ENCODE data around the gene FZD4. TPM values are rescaled to one million over a fixed set of nuclear protein-coding genes. Genes with fewer than 3 reads are reported as not detected.

Gene FZD4
- total RNA-seq, 1 experiment from 2014 or later: 4.4 TPM

DNA sequence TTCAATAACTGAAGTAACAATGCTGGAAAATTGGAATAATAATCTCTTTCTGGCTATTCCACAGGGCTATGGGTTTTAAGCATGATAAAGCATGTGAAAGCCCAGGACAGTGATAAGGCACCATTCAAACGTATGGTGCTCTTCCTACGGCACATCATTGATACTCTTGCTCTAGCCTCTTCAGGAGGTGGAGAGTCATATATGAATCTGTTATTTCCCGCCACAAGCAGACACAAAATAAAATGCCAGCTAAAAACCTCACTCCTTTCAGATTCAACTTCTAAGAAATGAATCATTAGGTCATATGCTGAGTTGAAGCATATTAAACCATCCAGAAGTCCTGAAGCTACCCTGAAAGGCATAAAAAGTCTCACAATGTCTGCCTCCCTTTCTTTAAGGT, 49.9 kb downstream of the FZD4 start (continued):
- TF ChIP-seq TCF7L2 (IDR thresholded peaks at IDR 0.05; ENCODE audit: borderline replicate concordance, extremely low read depth, insufficient read depth, insufficient read length) (no peak), ELF1 (IDR thresholded peaks at IDR 0.05; ENCODE audit: borderline replicate concordance, low read depth) (no peak), SIN3A (IDR thresholded peaks at IDR 0.05; ENCODE audit: low read depth) (no peak), YY1 (IDR thresholded peaks at IDR 0.05; ENCODE audit: extremely low read depth, insufficient replicate concordance, low read depth, low read length) (no peak), POLR2AphosphoS5 (IDR thresholded peaks at IDR 0.05; ENCODE audit: low read depth, low read length) (no peak), ZNF274 (IDR thresholded peaks at IDR 0.05; ENCODE audit: low read depth, low read length) (no peak), POLR2A (IDR thresholded peaks at IDR 0.05; ENCODE audit: borderline replicate concordance, extremely low read depth, insufficient read depth, insufficient read length) (no peak), SRF (IDR thresholded peaks at IDR 0.05; ENCODE audit: low read depth) (no peak)
- TF ChIP-seq, protein P1, sequence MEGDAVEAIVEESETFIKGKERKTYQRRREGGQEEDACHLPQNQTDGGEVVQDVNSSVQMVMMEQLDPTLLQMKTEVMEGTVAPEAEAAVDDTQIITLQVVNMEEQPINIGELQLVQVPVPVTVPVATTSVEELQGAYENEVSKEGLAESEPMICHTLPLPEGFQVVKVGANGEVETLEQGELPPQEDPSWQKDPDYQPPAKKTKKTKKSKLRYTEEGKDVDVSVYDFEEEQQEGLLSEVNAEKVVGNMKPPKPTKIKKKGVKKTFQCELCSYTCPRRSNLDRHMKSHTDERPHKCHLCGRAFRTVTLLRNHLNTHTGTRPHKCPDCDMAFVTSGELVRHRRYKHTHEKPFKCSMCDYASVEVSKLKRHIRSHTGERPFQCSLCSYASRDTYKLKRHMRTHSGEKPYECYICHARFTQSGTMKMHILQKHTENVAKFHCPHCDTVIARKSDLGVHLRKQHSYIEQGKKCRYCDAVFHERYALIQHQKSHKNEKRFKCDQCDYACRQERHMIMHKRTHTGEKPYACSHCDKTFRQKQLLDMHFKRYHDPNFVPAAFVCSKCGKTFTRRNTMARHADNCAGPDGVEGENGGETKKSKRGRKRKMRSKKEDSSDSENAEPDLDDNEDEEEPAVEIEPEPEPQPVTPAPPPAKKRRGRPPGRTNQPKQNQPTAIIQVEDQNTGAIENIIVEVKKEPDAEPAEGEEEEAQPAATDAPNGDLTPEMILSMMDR (IDR thresholded peaks at IDR 0.05 in 2 of 3, conservative IDR thresholded peaks at IDR 0.05 in 1 of 3; ENCODE audit: borderline replicate concordance in 1 of 3, insufficient read depth in 1 of 3, low read depth in 2 of 3, low read length in 2 of 3): no peak

DNA sequence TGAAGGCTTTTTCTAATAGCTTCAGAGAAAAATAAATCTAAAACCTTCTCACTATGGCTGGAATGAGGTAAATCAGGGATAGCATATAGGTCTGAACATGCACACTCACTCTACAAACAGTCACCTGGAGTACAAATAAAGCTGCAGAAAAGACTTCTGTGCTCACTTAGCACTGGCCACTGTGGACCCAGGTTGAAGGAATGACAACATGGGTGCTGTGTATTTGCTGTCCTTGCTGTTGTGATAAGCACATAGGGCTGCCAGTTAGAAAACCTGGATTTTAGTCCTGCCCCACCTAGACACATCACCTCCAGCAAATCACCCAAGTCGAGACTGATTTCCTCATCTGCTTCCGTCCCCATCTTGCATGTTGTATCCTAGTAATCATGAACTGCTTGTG, 51.2 kb downstream of the FZD4 start:
- TF ChIP-seq EZH2 (IDR thresholded peaks at IDR 0.05) (no peak), TCF7L2 (IDR thresholded peaks at IDR 0.05; ENCODE audit: borderline replicate concordance, extremely low read depth, insufficient read depth, insufficient read length) (no peak)
- Histone ChIP-seq H3K4me1 (ENCODE audit: control insufficient read depth in 1 of 2, insufficient read depth in 2 of 2, low read length in 2 of 2) (no peaks in the 10 kb centered on the region), H3K4me3 (replicated peaks in 1 of 2; ENCODE audit: low read depth in 1 of 2, low read length in 2 of 2) (no peak overlapping the region), H2AFZ (ENCODE audit: low read depth, low read length, poor library complexity, severe bottlenecking) (no peak overlapping the region), H3K27ac (ENCODE audit: low read depth, low read length) (no peak overlapping the region), H3K9me3 (ENCODE audit: control insufficient read depth in 1 of 2, insufficient read depth in 1 of 2, low read depth in 1 of 2, low read length in 2 of 2) (no peaks in the 10 kb centered on the region), H3K4me2 (ENCODE audit: low read length) (no peak overlapping the region), H3K79me2 (ENCODE audit: insufficient read depth, low read length) (no peaks in the 10 kb centered on the region), H3K9ac (ENCODE audit: low read length) (no peak overlapping the region), H3K9me2 (ENCODE audit: insufficient read depth) (0 out of 2 replicates have a peak, but pooled peaks cover 7% of the 10 kb centered on the region), H3K27me3 (ENCODE audit: insufficient read depth, low read length) (no peaks in the 10 kb centered on the region), H4K20me1 (ENCODE audit: insufficient read depth) (no peaks in the 10 kb centered on the region), H3K36me3 (ENCODE audit: control insufficient read depth in 1 of 2, insufficient read depth in 2 of 2, low read length in 2 of 2) (no peaks in the 10 kb centered on the region)
- intact Hi-C loops (cut with micrococcal nuclease): no loop called here
- POLR2A ChIA-PET: no interaction called here
- no peak for DNase-seq (ENCODE audit: low read depth, low spot score)
- no peak for ATAC-seq
- RAD21 ChIA-PET (ENCODE audit: low non-redundant PET in 1 of 2, low total read pairs in 2 of 2, uncharacterized antibody in 2 of 2, unreplicated experiment in 2 of 2): no interaction called here
- no TSS peak for BruUV-seq (replicated peaks)
- CTCF ChIA-PET: no interaction called here
